HL-60 (cell line): ENCODE data around the gene BEST1.

Experiments
- DNase-seq, 2 experiments: peaks; one replicate each; pipeline ENCODE4 v3.0.0-alpha.2; 2010 to 2020; ENCODE audit warnings: low read depth in 1 of 2, low spot score in 1 of 2
- H3K27ac ChIP-seq: fragments of 250-450 bp; sonication (Bioruptor Pico); replicated peaks from 2 replicates; pipeline ENCODE4 v1.5.1; 2020; ENCODE audit warnings: mild to moderate bottlenecking, moderate library complexity
- H3K27me3 ChIP-seq: fragments of 250-450 bp; sonication (Bioruptor Pico); 2 replicates; pipeline ENCODE4 v1.5.1; 2021; ENCODE audit warnings: mild to moderate bottlenecking, moderate library complexity; ENCODE audit not compliant: insufficient read depth, poor library complexity, severe bottlenecking
- H3K4me3 ChIP-seq: replicated peaks from 2 replicates; pipeline ENCODE4 v1.5.1; 2011; ENCODE audit warnings: mild to moderate bottlenecking, control low read depth, low read length; ENCODE audit not compliant: insufficient read depth
- GABPA ChIP-seq: IDR thresholded peaks from 2 replicates; pipeline ENCODE4 v1.6.1; 2012; ENCODE audit warnings: low read depth
- POLR2AphosphoS5 ChIP-seq: IDR thresholded peaks from 2 replicates; pipeline ENCODE4 v1.6.1; 2012; ENCODE audit warnings: low read depth
- SPI1 ChIP-seq: IDR thresholded peaks from 2 replicates; pipeline ENCODE4 v1.6.1; 2012; ENCODE audit warnings: low read depth, mild to moderate bottlenecking, borderline replicate concordance
- TF ChIP-seq, protein P1 (sequence below): IDR thresholded peaks from 2 replicates; pipeline ENCODE4 v1.6.1; 2012; ENCODE audit warnings: low read depth; ENCODE audit not compliant: insufficient replicate concordance
- TF ChIP-seq, protein P2 (sequence below): IDR thresholded peaks from one replicate; pipeline ENCODE4 v1.5.1; 2011; ENCODE audit warnings: low read length, control low read depth, inconsistent platforms; ENCODE audit not compliant: insufficient read depth

The BEST1 gene

GRCh38 chr11:61916737-61917333, 33.3 kb upstream of the BEST1 start:
- TF ChIP-seq, protein P1, sequence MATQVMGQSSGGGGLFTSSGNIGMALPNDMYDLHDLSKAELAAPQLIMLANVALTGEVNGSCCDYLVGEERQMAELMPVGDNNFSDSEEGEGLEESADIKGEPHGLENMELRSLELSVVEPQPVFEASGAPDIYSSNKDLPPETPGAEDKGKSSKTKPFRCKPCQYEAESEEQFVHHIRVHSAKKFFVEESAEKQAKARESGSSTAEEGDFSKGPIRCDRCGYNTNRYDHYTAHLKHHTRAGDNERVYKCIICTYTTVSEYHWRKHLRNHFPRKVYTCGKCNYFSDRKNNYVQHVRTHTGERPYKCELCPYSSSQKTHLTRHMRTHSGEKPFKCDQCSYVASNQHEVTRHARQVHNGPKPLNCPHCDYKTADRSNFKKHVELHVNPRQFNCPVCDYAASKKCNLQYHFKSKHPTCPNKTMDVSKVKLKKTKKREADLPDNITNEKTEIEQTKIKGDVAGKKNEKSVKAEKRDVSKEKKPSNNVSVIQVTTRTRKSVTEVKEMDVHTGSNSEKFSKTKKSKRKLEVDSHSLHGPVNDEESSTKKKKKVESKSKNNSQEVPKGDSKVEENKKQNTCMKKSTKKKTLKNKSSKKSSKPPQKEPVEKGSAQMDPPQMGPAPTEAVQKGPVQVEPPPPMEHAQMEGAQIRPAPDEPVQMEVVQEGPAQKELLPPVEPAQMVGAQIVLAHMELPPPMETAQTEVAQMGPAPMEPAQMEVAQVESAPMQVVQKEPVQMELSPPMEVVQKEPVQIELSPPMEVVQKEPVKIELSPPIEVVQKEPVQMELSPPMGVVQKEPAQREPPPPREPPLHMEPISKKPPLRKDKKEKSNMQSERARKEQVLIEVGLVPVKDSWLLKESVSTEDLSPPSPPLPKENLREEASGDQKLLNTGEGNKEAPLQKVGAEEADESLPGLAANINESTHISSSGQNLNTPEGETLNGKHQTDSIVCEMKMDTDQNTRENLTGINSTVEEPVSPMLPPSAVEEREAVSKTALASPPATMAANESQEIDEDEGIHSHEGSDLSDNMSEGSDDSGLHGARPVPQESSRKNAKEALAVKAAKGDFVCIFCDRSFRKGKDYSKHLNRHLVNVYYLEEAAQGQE: no peak
- TF ChIP-seq GABPA: no peak
- no peak for DNase-seq
- peaks cover 26% of the 10 kb centered on the region for H3K27me3 ChIP-seq
- peak overlapping the region; percentile 38 for H3K4me3 ChIP-seq
- H3K27ac ChIP-seq: no peak overlapping the region

DNA sequence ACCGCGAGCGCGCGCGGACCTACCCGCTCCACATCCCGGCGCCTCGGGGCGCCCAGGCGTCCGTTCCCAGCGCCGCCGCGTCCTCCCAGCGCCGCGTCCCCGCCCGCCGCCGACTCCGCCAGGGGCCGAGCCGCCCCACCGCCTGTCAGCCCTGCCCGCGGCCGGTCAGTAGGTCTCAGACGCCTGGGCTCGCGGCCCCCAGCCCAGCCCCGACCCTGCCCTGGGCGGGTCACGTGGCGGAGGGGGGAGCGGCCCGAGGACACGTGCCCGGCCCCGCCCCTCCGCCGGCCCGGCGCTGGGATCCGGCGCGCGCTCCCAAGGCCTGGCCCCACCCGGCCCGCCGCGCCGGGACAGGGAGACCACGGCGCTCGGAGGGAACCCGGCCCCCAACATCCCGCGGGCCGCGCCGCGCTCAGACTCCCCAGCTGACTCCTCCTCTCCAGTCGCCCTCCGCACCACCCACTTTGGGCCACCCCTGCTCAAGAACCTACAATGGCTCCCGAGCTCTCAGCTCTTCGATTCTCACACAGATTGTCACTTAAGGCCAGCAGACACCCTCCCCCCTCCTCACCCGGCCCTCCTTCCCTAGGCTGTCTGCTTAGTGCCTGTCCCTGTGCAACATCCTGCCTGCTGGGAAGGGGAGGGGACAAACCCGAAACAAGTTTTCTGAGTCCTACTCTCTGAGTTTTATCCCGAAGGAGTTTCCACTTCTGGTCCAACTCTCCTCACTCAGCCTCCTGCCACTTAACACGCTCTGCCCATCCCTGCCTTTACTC, 32.6 kb upstream of the BEST1 start, which contains the start of gene RAB3IL1:
Gene RAB3IL1, minus strand, starts transcription at position 233 of the 776 bp plus-strand sequence. Its CDS starts 199 bp downstream, at position 34.
- peak in 1 of 2 experiments; percentile 14 for DNase-seq
- TF ChIP-seq, protein P1: no peak
- TF ChIP-seq GABPA: no peak
- no peak for TF ChIP-seq POLR2AphosphoS5
- no peak for TF ChIP-seq SPI1
- TF ChIP-seq, protein P2, sequence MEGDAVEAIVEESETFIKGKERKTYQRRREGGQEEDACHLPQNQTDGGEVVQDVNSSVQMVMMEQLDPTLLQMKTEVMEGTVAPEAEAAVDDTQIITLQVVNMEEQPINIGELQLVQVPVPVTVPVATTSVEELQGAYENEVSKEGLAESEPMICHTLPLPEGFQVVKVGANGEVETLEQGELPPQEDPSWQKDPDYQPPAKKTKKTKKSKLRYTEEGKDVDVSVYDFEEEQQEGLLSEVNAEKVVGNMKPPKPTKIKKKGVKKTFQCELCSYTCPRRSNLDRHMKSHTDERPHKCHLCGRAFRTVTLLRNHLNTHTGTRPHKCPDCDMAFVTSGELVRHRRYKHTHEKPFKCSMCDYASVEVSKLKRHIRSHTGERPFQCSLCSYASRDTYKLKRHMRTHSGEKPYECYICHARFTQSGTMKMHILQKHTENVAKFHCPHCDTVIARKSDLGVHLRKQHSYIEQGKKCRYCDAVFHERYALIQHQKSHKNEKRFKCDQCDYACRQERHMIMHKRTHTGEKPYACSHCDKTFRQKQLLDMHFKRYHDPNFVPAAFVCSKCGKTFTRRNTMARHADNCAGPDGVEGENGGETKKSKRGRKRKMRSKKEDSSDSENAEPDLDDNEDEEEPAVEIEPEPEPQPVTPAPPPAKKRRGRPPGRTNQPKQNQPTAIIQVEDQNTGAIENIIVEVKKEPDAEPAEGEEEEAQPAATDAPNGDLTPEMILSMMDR: no peak
- peak within 1 kb of the TSS; percentile 38 for H3K4me3 ChIP-seq
- no peak within 1 kb of the TSS for H3K27ac ChIP-seq
- peaks cover 26% of the 10 kb centered on the region for H3K27me3 ChIP-seq

- no peak overlapping the region for H3K4me3 ChIP-seq
- H3K27ac ChIP-seq: no peak overlapping the region
- H3K27me3 ChIP-seq: peaks cover 26% of the 10 kb centered on the region
- TF ChIP-seq SPI1: no peak
- TF ChIP-seq, protein P2: no peak
- TF ChIP-seq GABPA: no peak
- no peak for DNase-seq
These were observed 31.8 kb upstream of the BEST1 start for GRCh38 chr11:61918251-61918937.
